HG03097 (cell line): ENCODE measurements around the gene TIMP2.
"Not testable (repeated sequence)": the region's sequence is repeated elsewhere in the genome, so short reads cannot be mapped to it uniquely, and the experiment has no call there.

Source experiments
- ATAC-seq: cut with Tn5 transposase; IDR thresholded peaks from one replicate; pipeline ENCODE4 v1.9.1; 2021; ENCODE audit not compliant: unreplicated experiment, low FRiP score

Gene TIMP2, protein sequence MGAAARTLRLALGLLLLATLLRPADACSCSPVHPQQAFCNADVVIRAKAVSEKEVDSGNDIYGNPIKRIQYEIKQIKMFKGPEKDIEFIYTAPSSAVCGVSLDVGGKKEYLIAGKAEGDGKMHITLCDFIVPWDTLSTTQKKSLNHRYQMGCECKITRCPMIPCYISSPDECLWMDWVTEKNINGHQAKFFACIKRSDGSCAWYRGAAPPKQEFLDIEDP

DNA sequence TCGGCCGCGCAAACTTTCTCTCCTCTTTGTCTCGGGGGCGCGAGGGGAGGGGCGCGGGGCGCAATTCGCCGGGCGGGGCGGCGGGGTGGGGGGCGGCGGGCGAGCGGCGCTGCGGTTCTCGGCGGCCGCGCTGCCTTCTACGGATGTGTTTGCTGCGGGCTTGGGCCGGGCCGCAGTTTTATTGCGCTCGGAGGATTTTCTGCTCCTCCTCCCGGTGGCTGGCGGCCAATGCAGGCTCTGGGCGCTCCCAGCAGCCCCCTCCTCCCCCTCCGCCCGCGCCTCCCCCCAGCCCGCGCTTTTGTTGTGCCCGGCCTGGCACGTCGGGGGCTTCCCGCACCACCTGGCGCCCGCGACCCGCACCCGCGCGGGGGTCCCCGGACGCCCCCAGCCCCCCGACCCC lies at the start of gene TIMP2:
Gene TIMP2 (minus strand): TSS at position 154 of the 400 bp plus-strand sequence. CDS start 299 bp downstream, outside the sequence.
- no peak for ATAC-seq

DNA sequence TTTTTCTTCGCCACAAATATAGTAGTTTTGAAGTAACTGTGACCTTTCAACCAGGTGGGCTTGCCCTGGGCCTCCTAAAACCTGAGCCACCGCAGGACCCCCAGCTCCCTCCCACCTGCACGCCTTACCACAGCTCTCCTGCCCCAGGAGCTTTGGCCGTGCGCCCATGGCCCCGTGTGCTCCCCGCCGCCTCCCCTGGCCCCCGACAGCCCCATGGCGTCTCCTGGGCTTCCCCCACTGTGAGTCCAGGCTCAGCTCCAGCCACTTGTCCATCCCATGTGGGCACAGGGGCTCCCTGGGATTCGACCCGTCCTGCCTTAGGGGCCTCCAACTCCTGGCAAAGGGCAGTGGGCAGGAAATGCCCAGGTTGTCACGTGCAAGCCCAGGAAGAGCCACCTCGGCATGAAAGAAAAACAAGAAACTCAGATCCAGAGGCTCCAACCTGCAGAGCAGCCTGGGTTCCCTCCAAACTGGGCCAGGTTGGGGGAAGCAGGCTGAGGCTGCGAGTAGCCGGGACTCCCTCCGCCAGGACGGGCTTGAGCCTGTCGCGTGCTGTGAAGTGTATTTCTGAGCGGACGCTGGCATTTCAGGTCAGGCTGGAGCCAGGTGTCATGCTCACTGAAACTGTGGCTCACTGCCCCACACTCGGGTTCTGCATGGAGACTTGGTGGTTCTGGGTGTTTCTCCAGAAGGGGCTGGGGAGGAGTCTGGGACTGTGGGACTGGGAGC lies 48.8 kb upstream of the TIMP2 start:
- no peak for ATAC-seq

DNA sequence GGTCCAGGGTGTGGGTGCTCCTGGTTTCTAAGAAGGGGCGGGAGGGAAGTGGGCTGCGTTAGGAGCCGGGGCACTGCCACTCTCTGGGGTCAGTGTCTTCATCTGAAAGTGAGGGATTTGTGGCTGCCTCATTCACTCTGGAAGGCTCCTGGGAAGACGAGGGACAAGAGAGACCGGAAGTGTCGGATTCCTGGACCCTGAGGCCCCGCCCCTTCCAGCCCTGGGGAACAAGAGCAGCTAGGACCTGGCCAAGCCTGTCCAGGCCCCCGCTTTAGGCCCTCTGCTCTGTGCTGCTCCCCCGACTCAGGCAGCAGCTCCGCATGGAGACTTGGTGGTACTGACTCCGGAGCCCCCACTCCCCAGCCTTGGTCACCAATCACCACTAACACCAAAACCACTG lies 48.0 kb upstream of the TIMP2 start:
- no peak for ATAC-seq

DNA sequence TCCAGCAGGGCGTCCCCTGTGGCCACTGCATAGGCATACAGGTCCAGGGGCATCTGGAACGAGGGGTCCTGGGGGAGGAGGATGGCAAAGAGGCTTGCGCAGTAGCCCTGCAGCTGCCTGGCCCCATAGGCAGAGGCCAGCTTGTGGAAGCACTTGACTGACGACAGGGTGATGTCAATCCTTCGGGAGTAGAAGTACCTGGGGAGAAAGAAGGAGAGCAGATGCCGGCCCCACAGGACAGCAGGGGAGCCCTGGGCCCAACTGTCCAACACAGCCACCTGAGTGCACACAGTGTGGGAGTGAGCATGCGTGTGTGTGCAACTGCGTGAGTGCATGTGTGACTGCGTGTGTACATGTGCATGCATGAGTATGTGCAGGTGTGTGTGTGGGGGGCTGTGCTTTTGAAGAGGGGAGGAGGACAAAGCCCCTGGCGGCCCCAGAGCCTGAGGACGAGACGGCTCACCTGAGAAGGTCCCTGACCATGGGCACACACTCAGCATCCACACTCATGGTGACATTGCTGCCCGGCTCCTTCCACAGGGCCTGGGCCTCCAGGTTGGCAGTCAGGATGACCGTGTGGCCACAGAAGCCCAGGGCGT lies 47.4 kb upstream of the TIMP2 start:
- no peak for ATAC-seq

DNA sequence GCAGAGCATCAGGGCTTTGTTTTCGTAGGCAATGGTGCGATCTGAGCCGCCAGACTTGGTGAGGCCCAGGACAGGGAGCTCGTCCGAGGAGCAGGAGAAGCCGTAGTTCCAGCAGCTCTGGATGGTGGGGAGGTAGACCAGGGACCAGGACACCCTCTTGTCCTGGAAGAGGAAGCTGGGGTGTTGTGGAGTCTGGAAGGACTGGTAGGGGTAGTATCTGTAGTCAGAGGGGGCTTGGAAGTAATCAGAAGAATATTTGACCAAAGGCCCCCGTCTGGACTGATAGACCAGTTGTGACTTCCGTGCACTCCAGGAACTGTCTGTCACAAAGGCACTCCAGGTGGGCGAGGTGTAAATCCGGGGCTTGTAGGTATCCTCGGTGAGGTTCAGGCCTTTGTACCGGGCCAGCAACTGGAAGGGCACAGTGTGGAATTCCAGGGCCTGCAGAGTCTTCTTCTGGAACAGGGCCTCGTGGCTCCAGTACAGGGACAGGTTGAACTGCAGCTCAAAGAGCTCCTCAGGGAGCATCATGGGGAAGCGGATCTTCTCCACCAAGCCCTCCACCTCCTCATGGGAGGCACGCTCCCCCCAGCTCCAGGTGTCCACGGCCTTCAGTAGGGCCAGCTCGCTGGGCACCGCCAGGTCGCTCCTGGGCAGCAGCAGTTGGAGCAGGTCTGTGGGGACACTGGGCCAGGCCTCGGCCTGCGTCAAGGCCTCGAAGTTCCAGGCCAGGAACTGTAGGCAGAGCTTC lies 46.7 kb upstream of the TIMP2 start:
- no peak for ATAC-seq

DNA sequence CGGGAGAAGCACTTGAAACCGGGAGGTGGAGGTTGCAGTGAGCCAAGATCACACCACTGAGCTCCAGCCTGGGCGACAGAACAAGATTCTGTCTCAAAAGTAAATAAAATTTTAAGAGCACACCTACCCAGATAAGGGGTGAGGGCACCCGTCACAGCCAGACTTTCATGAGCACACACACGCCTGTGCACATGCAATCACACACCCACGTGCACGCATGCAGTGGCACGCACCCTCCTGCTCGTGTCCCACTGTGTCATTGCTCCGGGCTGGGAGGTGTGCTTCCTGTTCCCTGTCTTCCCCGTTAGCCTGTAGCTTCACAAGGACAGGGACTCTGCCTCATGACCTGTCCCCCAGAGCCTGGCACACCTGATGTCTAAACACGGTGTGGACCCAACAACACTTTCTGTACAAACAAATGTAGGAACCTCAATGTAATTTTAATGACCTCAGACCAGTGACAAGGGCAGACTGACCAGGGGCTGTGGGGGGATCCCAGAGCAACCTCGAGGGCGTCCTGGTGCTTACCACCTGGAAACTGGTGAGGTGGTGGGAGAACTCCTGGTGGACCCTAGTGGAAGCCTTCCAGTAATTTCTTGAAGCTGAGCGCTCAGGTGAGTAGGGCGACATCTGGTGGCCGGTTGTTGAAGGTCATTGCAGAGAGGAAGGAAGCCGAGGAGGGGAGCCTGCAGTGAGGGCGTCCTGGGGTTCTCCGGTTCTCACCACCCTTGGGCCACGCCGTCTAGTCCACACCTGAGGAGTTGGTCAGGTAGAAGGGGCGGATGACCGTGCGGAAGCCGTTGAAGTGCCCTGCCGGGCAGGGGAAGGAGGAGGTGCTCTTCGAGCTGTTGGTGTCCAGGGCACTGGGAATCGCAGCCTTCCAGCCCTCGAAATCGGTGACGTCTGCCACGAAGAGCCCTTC lies 45.9 kb upstream of the TIMP2 start:
- no peak for ATAC-seq

DNA sequence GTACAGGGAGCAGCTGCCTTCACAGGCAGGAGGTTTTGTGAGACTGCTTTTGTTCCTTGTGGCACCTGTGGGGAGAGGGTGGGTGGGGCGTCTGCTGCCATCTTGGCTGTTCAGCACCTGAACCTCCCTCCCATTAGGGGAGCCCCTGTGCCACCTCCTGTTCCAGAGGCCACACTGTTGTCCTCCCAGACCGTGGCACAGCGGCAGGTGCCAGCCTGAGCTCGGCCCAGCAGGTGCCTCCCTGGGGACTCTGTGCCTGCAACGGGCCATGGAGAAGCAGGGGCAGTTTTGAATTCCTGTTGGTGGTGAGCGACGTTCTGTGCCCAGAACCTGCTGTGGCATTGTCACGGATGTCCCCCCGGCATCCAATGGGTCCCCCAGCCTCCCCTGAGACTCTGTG lies 44.7 kb upstream of the TIMP2 start:
- ATAC-seq = no peak

DNA sequence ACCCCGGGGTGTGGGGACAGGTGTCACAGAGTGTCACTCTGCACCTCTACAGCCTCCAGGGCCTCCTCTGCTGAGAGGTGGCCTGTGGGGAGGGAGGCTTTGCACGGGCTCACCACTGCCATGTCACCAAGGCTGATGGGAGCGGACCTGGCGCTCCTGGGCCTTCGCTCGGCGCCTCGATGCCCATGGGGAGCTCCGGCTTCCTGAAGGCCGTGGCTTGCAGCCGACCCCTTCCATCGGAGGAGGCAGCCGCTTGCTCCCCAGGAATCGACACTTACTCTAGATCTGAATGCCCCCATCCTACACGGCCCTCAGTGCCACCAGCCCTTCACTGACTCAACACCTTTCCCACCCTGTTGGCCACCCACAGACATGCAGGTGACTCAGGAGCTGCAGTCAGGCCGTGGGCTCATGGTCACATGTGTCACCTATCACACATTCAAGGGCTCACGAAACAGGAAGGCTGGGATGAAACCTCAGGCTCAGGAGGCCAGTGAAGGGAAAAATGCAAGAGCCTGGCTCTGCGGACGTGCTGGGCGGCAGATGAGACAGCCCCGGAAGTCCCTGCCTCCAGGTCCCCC lies 42.7 kb upstream of the TIMP2 start:
- ATAC-seq = no peak

DNA sequence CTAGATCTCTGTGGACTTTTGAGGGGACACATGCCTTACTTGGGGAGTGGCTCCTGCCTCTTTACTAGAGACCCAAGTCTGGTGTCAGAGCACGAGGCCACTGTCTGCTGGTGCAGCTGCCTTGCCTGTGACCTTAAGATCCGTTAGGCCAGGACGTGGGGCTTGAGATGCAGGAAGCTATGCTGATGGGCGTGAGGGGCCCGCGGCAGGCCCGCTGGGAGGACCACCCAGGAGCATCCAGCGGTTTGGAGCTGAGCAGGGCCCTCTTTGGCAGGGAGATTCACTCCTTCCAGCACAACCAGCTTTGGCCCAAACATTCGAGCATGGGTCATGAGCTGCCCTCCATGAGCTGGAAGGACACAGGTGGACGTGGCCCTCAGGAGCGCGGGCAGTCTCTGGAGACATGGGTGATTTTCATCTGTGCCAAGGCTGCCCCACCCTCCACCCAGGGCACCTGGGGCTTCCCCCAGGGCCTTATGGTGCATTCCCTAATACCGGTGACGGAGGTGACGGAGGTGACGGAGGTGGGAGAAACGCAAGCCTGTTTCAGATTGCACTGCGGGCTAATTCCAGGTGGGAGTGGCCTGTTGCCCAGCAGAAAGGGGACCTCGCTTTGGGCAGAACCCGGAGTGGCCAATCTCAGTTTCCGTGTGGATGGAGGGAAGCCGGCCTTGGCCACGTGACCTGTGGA lies 41.9 kb upstream of the TIMP2 start:
- ATAC-seq = no peak

DNA sequence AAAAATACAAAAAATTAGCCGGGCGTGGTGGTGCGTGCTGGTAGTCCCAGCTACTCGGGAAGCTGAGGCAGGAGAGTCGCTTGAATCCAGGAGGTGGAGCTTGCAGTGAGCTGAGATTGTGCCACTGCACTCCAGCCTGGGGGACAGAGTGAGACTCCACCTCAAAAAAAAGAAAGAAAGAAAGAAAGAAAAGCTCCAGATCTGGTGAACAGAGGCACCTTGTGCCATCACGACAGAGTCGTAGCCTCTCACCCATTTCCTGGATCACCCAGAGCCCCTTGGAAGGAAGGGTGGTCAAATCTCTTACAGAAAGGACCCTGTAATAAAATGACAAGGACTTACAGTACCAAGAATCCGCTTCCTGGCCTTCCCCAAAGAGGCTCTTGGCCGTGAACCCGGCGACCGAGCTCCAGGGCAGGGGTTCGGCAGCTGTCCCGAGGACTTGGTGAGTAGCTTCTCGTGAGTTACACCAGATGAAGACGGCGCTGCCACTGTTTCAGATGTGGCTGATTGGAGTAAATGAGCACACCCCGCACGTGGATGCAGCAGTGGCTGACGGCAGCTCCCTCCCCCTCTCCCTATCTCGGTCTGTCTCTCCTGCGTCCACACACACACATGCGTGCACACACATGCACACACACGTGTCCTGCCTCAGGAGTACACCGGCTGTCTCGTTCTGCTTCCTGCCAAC lies 41.1 kb upstream of the TIMP2 start:
- ATAC-seq = no peak

DNA sequence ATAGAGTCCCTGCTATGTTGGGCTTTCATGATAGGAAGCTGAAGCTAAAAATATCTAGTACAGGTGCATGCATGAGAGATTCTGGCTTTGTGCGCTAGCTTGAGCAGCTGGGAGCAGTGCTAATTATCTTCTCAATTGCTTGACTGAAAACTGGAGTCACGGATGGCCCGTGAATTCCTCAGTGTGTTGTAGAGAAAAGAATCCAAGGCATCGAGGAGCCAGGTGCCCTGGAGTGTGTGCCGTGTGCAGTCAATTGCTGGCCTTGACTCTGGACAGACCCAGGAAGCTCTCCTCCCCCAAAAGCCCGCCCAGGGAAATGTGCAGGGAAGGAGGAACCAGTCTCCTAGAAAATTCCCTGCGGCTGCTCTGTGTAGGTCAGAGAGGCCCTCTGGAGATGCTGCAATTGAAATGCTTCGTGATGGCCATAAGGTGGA lies 40.3 kb upstream of the TIMP2 start:
- ATAC-seq = no peak

DNA sequence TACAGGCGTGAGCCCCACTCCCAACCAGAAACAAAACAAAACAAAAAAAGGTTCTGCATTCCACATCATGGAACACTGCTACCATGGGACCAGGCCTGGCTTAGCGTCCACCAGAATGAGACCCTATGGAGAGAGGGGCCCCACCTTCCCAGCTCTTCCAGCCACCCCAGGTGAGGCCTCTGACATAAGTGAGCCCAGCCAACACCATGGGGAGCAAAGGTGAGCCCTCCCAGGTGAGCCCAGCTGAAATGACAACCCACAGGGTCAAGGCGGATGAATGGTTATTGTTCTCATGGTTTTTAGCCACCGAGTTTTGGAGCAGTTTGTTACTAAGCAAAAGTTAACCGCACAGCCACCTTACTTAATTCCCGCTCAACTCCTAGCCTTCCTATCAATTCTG lies 38.2 kb upstream of the TIMP2 start:
- no peak for ATAC-seq

DNA sequence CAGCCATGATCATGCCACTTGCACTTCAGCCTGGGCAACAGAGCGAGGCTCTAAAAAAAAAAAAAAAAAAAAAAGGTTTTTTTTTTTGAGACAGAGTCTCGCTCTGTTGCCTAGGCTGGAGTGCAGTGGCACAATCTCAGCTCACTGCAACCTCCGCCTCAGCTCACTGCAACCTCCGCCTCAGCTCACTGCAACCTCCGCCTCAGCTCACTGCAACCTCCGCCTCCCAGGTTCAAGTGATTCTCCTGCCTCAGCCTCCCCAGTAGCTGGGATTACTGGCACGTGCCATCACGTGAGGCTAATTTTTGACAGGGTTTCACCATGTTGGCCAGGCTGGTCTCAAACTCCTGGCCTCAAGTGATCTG lies 37.8 kb upstream of the TIMP2 start:
- ATAC-seq = not testable (repeated sequence)

DNA sequence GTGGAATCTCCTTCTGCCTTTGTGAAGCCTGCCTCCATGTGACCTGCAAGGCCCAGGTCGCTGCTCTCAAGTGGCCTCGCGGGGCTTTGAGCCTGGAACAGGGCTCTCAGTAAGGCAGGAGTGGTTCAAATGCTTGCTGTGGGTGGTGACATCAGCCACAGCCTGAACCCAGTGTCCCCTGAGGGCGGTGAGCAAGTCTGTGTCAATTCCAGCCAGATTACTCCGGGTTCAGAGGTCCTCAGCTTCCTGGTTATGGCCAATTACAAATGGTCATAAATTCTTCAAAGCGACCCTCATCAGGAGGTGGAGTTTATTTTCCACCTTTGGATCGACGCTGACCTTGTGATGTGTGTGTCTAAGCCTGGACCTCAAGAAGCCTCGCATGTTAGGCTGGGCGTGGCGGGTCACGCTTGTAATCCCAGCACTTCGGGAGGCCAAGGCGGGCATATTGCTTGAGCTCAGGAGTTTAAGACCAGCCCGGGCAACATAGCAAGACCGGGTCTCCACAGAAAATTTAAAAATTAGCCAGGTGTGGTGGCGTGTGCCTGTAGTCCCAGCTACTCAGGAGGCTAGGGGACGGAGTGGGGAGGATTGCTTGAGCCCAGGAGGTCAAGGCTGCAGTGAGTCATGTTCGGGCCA lies 37.3 kb upstream of the TIMP2 start:
- no peak for ATAC-seq

DNA sequence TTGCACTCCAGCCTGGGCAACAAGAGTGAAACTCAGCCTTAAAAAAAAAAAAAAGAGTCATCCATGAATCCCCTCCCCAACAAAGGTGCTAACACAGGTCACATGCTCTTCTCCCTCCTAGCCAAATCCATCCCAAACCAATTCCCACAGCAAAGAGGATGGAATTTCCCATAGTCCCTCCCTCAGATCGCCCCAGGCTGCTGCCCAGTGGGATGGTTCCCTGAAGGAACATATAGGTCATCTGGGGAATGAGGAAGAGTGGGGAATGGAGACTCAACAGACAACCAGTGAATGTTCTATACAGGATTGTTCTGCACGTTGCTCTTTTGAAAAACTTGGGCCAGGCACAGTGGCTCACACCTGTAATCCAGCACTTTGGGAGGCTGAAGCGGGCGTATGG lies 36.4 kb upstream of the TIMP2 start:
- no peak for ATAC-seq

DNA sequence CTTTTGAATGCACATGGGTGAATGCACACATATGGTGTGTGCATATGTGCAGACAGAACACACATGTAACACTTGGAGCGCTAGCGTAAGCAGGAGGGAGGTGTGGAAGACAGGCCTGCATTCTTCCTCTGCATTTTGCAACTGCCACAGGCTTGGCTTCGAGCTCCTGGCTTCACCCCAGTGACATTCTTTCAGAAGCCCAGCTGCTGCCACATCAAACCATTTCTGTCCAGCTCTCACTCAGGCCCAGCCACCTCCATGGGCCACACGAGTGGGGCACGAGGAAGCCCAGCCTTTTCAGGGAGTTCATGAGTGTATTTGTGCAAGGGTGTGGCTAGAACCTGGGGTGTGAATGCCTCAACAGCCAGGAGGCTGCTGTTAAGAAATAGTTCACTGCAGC lies 35.7 kb upstream of the TIMP2 start:
- no peak for ATAC-seq

DNA sequence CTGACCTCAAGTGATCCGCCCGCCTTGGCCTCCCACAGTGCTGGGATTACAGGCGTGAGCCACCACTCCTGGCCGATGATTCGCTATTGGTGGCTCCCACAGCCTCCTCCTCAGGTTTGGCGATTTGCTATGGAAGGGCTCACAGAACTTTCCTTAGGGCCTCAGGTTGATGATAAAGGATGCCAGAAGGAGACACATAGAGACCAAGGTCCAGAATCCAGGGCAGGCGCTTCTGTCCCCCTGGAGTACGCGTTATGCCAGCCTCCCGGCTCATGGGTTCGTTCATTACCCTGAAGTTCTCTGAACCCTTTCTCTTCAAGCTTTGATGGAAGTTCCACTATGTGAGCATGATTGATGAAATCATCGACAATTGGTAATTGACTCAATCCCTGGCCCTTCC lies 34.6 kb upstream of the TIMP2 start:
- ATAC-seq = no peak

DNA sequence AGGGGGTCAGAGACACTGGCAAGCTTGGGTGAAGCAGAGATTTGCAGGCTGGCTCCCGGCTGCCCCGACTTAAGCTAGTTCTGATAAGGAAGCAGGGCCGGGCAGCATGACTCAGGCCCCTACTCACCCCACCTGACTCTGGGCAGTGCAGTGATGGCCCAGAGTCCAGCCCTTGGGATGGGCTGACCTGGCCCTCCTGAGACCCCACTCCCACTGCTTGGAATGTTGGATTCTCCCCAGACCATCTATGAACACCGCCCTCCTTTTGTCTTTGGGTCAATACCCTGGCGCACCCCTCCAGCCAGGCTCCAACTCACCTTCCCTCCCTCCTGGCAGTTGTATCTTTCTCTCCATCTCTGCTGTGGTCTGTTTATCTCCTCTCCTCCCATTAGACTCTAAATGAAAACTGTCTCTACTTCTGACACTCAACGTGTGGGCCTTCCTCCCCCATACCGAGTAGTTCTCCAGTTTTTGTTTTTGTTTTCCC lies 33.5 kb upstream of the TIMP2 start:
- no peak for ATAC-seq
